H9 (cell line): ENCODE data around the gene SCCPDH. TPM values are rescaled to one million over a fixed set of nuclear protein-coding genes. Genes with fewer than 3 reads are reported as not detected.

ENCODE experiments used
- DNase-seq: peaks from one replicate; pipeline ENCODE4 v3.0.0-alpha.2; 2017
- H2AFZ ChIP-seq: one replicate; pipeline ENCODE4 v1.6.1; 2013; ENCODE audit warnings: mild to moderate bottlenecking, low read length, control low read depth, moderate library complexity
- H2AK5ac ChIP-seq: 2 replicates; pipeline ENCODE4 v1.6.1; 2013; ENCODE audit warnings: low read length, control low read depth, mixed read lengths; ENCODE audit not compliant: insufficient read length
- H2BK120ac ChIP-seq: one replicate; pipeline ENCODE4 v1.6.1; 2013; ENCODE audit warnings: low read depth, mild to moderate bottlenecking, low read length, control low read depth, inconsistent platforms; ENCODE audit not compliant: poor library complexity, severe bottlenecking
- H2BK12ac ChIP-seq: 2 replicates; pipeline ENCODE4 v1.6.1; 2013; ENCODE audit warnings: low read length, control low read depth, mixed read lengths, low read depth; ENCODE audit not compliant: insufficient read length
- H2BK15ac ChIP-seq: 2 replicates; pipeline ENCODE4 v1.6.1; 2013; ENCODE audit warnings: low read depth, low read length, control low read depth
- H2BK20ac ChIP-seq: one replicate; pipeline ENCODE4 v1.6.1; 2013; ENCODE audit warnings: low read depth, mild to moderate bottlenecking, low read length, control low read depth, inconsistent platforms; ENCODE audit not compliant: poor library complexity, severe bottlenecking
- H2BK5ac ChIP-seq: 2 replicates; pipeline ENCODE4 v1.6.1; 2013; ENCODE audit warnings: low read length, control low read depth, mixed read lengths; ENCODE audit not compliant: insufficient read length
- H3K14ac ChIP-seq: 2 replicates; pipeline ENCODE4 v1.6.1; 2013; ENCODE audit warnings: low read length, control low read depth; ENCODE audit not compliant: insufficient read depth
- H3K18ac ChIP-seq: 2 replicates; pipeline ENCODE4 v1.6.1; 2013; ENCODE audit warnings: low read depth, mild to moderate bottlenecking, mixed read lengths, low read length, control low read depth; ENCODE audit not compliant: insufficient read length
- H3K23ac ChIP-seq: 2 replicates; pipeline ENCODE4 v1.6.1; 2013; ENCODE audit warnings: low read length, control low read depth, mixed read lengths, low read depth; ENCODE audit not compliant: insufficient read length
- H3K23me2 ChIP-seq: 2 replicates; pipeline ENCODE4 v1.6.1; 2013; ENCODE audit warnings: low read depth, mild to moderate bottlenecking, mixed read lengths, low read length, control low read depth; ENCODE audit not compliant: insufficient read length, poor library complexity, severe bottlenecking
- H3K27ac ChIP-seq: 2 replicates; pipeline ENCODE4 v1.5.1; 2013; ENCODE audit warnings: low read length, control low read depth, mixed read lengths, low read depth; ENCODE audit not compliant: insufficient read length
- H3K27me3 ChIP-seq: 2 replicates; pipeline ENCODE4 v1.6.1; 2013; ENCODE audit warnings: low read length, control low read depth, inconsistent platforms; ENCODE audit not compliant: insufficient read depth
- H3K4ac ChIP-seq: 2 replicates; pipeline ENCODE4 v1.6.1; 2013; ENCODE audit warnings: low read depth, mild to moderate bottlenecking, control low read depth, inconsistent platforms, low read length, moderate library complexity
- H3K4me1 ChIP-seq: 2 replicates; pipeline ENCODE4 v1.6.1; 2013; ENCODE audit warnings: low read length, control low read depth, inconsistent platforms; ENCODE audit not compliant: insufficient read depth
- H3K4me2 ChIP-seq: 2 replicates; pipeline ENCODE4 v1.6.1; 2013; ENCODE audit warnings: low read length, control low read depth, mixed read lengths; ENCODE audit not compliant: insufficient read length, insufficient read depth
- H3K56ac ChIP-seq: 2 replicates; pipeline ENCODE4 v1.6.1; 2013; ENCODE audit warnings: low read depth, mild to moderate bottlenecking, mixed read lengths, low read length, control low read depth; ENCODE audit not compliant: insufficient read length
- H3K79me1 ChIP-seq: 2 replicates; pipeline ENCODE4 v1.6.1; 2013; ENCODE audit warnings: low read depth, mild to moderate bottlenecking, moderate library complexity, low read length, control low read depth, inconsistent platforms; ENCODE audit not compliant: insufficient read depth, poor library complexity, severe bottlenecking
- H3K79me2 ChIP-seq: 2 replicates; pipeline ENCODE4 v1.6.1; 2013; ENCODE audit warnings: low read length, control low read depth, inconsistent platforms; ENCODE audit not compliant: insufficient read depth
- H3K9ac ChIP-seq: 2 replicates; pipeline ENCODE4 v1.6.1; 2013; ENCODE audit warnings: low read length, control low read depth, mixed read lengths; ENCODE audit not compliant: insufficient read length; ENCODE audit errors: extremely low read depth
- H3K9me3 ChIP-seq: one replicate; pipeline ENCODE4 v1.6.1; 2013; ENCODE audit warnings: low read depth, low read length, inconsistent platforms; ENCODE audit not compliant: control insufficient read depth
- H3T11ph ChIP-seq: one replicate; pipeline ENCODE4 v1.6.1; 2013; ENCODE audit warnings: mild to moderate bottlenecking, low read length, control low read depth, inconsistent platforms
- H4K20me1 ChIP-seq: one replicate; pipeline ENCODE4 v1.6.1; 2013; ENCODE audit not compliant: control insufficient read depth, insufficient read length, insufficient read depth
- H4K5ac ChIP-seq: 2 replicates; pipeline ENCODE4 v1.6.1; 2013; ENCODE audit warnings: low read depth, mild to moderate bottlenecking, mixed read lengths, low read length, control low read depth; ENCODE audit not compliant: insufficient read length
- H4K8ac ChIP-seq: replicated peaks from 2 replicates; pipeline ENCODE4 v1.6.1; 2013; ENCODE audit warnings: low read length, control low read depth, mixed read lengths, low read depth; ENCODE audit not compliant: insufficient read length
- H4K91ac ChIP-seq: 2 replicates; pipeline ENCODE4 v1.6.1; 2013; ENCODE audit warnings: low read depth, mild to moderate bottlenecking, moderate library complexity, mixed read lengths, low read length, control low read depth; ENCODE audit not compliant: insufficient read length
- H3K27ac Mint-ChIP-seq, 3 experiments: 2 replicates in 2 of 3; 3 replicates in 1 of 3; pipeline ENCODE4 v1.8.0; 2020 to 2021; ENCODE audit warnings: mixed read lengths in 3 of 3, mild to moderate bottlenecking in 1 of 3, moderate library complexity in 1 of 3
- H3K27me3 Mint-ChIP-seq: 2 replicates; pipeline ENCODE4 v1.8.0; 2021; ENCODE audit warnings: low read depth, mild to moderate bottlenecking, moderate library complexity, mixed read lengths
- H3K36me3 Mint-ChIP-seq, 3 experiments: 2 replicates in 2 of 3; 3 replicates in 1 of 3; pipeline ENCODE4 v1.8.0; 2020 to 2021; ENCODE audit warnings: low read depth in 3 of 3, mixed read lengths in 3 of 3; ENCODE audit not compliant: insufficient read depth in 1 of 3
- H3K4me1 Mint-ChIP-seq, 2 experiments: 2 replicates each; pipeline ENCODE4 v1.8.0; 2020; ENCODE audit warnings: mixed read lengths in 2 of 2
- H3K4me3 Mint-ChIP-seq, 2 experiments: 2 replicates in 1 of 2; 3 replicates in 1 of 2; pipeline ENCODE4 v1.8.0; 2020 to 2021; ENCODE audit warnings: mild to moderate bottlenecking in 2 of 2, mixed read lengths in 2 of 2, moderate library complexity in 1 of 2
- H3K9me3 Mint-ChIP-seq, 2 experiments: 2 replicates in 1 of 2; 3 replicates in 1 of 2; pipeline ENCODE4 v1.8.0; 2020; ENCODE audit warnings: mild to moderate bottlenecking in 2 of 2, mixed read lengths in 2 of 2, moderate library complexity in 1 of 2
- CTCF ChIP-seq: fragments of 200-600 bp; sonication (generic); conservative IDR thresholded peaks from 3 replicates; pipeline ENCODE4 v1.8.0; 2021; ENCODE audit warnings: antibody characterized with exemption, mild to moderate bottlenecking
- WGBS: extraction: QIAGEN DNeasy Blood & Tissue Kit; methylation state at CpG from one replicate; pipeline ENCODE4 v1.1.7; 2013; ENCODE audit warnings: missing lambda C conversion rate, low lambda C conversion rate, mixed read lengths; ENCODE audit not compliant: insufficient read length; ENCODE audit errors: extremely low coverage; 5-methylcytosine and 5-hydroxymethylcytosine counted together
- total RNA-seq: library from RNA; stranded (reverse); gene quantifications from 2 replicates; pipeline ENCODE4 v1.2.1, GENCODE V29; 2021

SCCPDH gene
- total RNA-seq, 1 experiment from 2014 or later, result 20.7 TPM

DNA sequence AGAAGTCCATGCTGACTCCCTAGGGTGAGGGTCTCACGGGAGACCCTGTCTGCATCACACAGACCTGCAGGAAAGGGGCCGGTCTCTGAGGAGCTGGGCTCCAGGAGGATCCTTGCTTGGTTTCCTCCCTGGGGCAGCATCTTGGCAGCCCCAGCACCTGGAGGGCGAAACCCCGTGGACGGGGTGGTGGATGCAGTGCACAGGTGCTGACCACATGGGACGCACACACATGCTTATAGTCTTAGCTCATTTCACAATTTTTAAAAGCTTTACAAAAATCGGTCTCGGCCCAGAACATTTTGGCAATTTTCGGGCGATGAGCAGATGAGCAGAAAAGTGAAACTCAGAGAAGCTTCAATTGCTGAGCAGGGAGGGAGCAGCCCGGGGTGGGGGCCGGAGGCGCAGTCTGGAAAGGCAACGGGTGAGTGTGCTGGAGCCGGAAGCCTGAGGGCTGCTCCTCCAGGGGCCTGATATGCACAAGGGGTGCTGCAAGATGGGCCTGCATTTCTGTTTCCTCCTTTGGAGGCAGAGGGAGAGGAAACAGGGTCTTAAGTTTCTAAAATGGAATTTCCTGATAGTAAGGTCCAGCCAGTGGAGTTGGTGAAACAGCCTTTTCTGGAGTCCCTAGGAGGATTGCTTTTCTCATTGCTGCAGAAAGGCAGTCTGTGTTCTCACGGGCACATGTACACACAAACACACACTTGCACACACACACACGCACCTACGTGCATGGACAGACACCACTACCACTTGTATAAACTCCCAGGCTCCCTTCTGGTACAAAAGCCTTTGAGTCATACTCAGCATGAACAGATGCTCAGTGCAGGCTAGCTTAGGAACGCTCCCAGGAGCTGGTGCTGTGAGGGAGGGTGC, 60.6 kb downstream of the SCCPDH start:
- TF ChIP-seq CTCF, result no peak
- H2BK20ac ChIP-seq, result no peak overlapping the region
- no peak overlapping the region for H3K56ac ChIP-seq
- H3K27me3 ChIP-seq, result no peaks in the 10 kb centered on the region
- no peaks in the 10 kb centered on the region for H3K79me2 ChIP-seq
- H2BK12ac ChIP-seq, result no peak overlapping the region
- no peak overlapping the region for H4K8ac ChIP-seq
- no peak overlapping the region for H3K18ac ChIP-seq
- DNase-seq, result no peak
- no peak overlapping the region for H3K4me2 ChIP-seq
- H2AFZ ChIP-seq, result no peak overlapping the region
- H3K36me3 Mint-ChIP-seq, result peaks cover 0 to 6% (median 0%) of the 10 kb centered on the region in 3 experiments; a peak in 2 of 7 replicates
- peaks cover 3 to 23% of the 10 kb centered on the region in 2 experiments; a peak in 3 of 4 replicates for H3K4me1 Mint-ChIP-seq
- H3K23me2 ChIP-seq, result peaks cover 3% of the 10 kb centered on the region
- no peaks in the 10 kb centered on the region for H3K79me1 ChIP-seq
- no peak overlapping the region for H3K27ac ChIP-seq
- peak overlapping the region in 1 of 3 experiments; percentile 44; a peak in 2 of 7 replicates for H3K27ac Mint-ChIP-seq
- H4K91ac ChIP-seq, result no peak overlapping the region
- peaks cover 6% of the 10 kb centered on the region; the same call in 1 of the 2 replicates for H3K27me3 Mint-ChIP-seq
- no peak overlapping the region for H3T11ph ChIP-seq
- no peak overlapping the region for H3K9ac ChIP-seq
- no peak overlapping the region; the same call in 1 of the 2 replicates for H3K14ac ChIP-seq
- H3K4me1 ChIP-seq, result peaks cover 4% of the 10 kb centered on the region; the same call in 1 of the 2 replicates
- no peak overlapping the region for H4K5ac ChIP-seq
- H2BK120ac ChIP-seq, result no peak overlapping the region
- no CpG with 5 or more reads among the region's 19 CpGs for WGBS
- H3K4ac ChIP-seq, result no peak overlapping the region
- H3K4me3 Mint-ChIP-seq, result no peak overlapping the region
- no peak overlapping the region for H2BK15ac ChIP-seq
- H3K23ac ChIP-seq, result no peak overlapping the region
- no peaks in the 10 kb centered on the region for H3K9me3 ChIP-seq
- H2BK5ac ChIP-seq, result no peak overlapping the region
- H3K9me3 Mint-ChIP-seq, result peaks cover 0 to 3% of the 10 kb centered on the region in 2 experiments; a peak in 2 of 5 replicates
- H4K20me1 ChIP-seq, result no peaks in the 10 kb centered on the region
- H2AK5ac ChIP-seq, result no peak overlapping the region
